Mesenchymal stem cell (in vitro differentiated cells and primary cell): ENCODE measurements around the gene VPREB3.

Experiments used
- DNase-seq: peaks from one replicate; pipeline ENCODE4 v3.0.0-alpha.2; 2013
- H2AFZ ChIP-seq: one replicate; pipeline ENCODE4 v1.6.1; 2013; ENCODE audit warnings: low read depth, mild to moderate bottlenecking, control low read depth, inconsistent platforms, low read length, moderate library complexity
- H2AK5ac ChIP-seq: 2 replicates; pipeline ENCODE4 v1.6.1; 2013; ENCODE audit warnings: low read length, moderate library complexity, mild to moderate bottlenecking, inconsistent platforms; ENCODE audit not compliant: severe bottlenecking
- H2BK120ac ChIP-seq: one replicate; pipeline ENCODE4 v1.6.1; 2013; ENCODE audit warnings: low read depth, mild to moderate bottlenecking, inconsistent platforms, low read length, moderate library complexity
- H2BK12ac ChIP-seq, 2 experiments: one replicate each; pipeline ENCODE4 v1.6.1; 2013; ENCODE audit warnings: inconsistent platforms in 2 of 2, low read length in 2 of 2, mild to moderate bottlenecking in 2 of 2, moderate library complexity in 2 of 2, control low read depth in 1 of 2
- H2BK15ac ChIP-seq: one replicate; pipeline ENCODE4 v1.6.1; 2013; ENCODE audit warnings: mild to moderate bottlenecking, low read depth, inconsistent platforms; ENCODE audit not compliant: poor library complexity, severe bottlenecking
- H2BK5ac ChIP-seq: 2 replicates; pipeline ENCODE4 v1.6.1; 2013; ENCODE audit warnings: low read depth, mild to moderate bottlenecking, low read length, control low read depth, inconsistent platforms; ENCODE audit not compliant: poor library complexity, severe bottlenecking
- H3K14ac ChIP-seq, 2 experiments: one replicate each; pipeline ENCODE4 v1.6.1; 2013; ENCODE audit warnings: inconsistent platforms in 2 of 2, low read length in 2 of 2, control low read depth in 1 of 2, mild to moderate bottlenecking in 1 of 2, moderate library complexity in 1 of 2
- H3K18ac ChIP-seq, 2 experiments: one replicate each; pipeline ENCODE4 v1.6.1; 2013; ENCODE audit warnings: inconsistent platforms in 2 of 2, low read length in 2 of 2, control low read depth in 1 of 2, low read depth in 1 of 2, mild to moderate bottlenecking in 1 of 2
- H3K23ac ChIP-seq, 2 experiments: one replicate each; pipeline ENCODE4 v1.6.1; 2013; ENCODE audit warnings: inconsistent platforms in 2 of 2, low read length in 2 of 2, mild to moderate bottlenecking in 2 of 2, moderate library complexity in 2 of 2, control low read depth in 1 of 2
- H3K27ac ChIP-seq: 2 replicates; pipeline ENCODE4 v1.5.1; 2013; ENCODE audit warnings: mild to moderate bottlenecking, moderate library complexity, low read length, control low read depth, inconsistent platforms; ENCODE audit not compliant: poor library complexity, severe bottlenecking
- H3K27me3 ChIP-seq, 2 experiments: 2 replicates each; pipeline versions ENCODE4 v1.6.1 to v1.7.0; 2013; ENCODE audit warnings: low read length in 2 of 2, mild to moderate bottlenecking in 2 of 2, moderate library complexity in 2 of 2, control low read depth in 1 of 2, inconsistent platforms in 1 of 2; ENCODE audit not compliant: control insufficient read depth in 1 of 2, insufficient read depth in 1 of 2
- H3K36me3 ChIP-seq, 2 experiments: 2 replicates each; pipeline versions ENCODE4 v1.6.1 to v1.7.0; 2013; ENCODE audit warnings: low read length in 2 of 2, control low read depth in 1 of 2, inconsistent platforms in 1 of 2, low read depth in 1 of 2, mild to moderate bottlenecking in 1 of 2; ENCODE audit not compliant: insufficient read depth in 2 of 2, control insufficient read depth in 1 of 2
- H3K4ac ChIP-seq, 2 experiments: one replicate each; pipeline ENCODE4 v1.6.1; 2013; ENCODE audit warnings: inconsistent platforms in 2 of 2, low read length in 2 of 2, mild to moderate bottlenecking in 2 of 2, moderate library complexity in 2 of 2, control low read depth in 1 of 2, low read depth in 1 of 2
- H3K4me1 ChIP-seq: 2 replicates; pipeline ENCODE4 v1.6.1; 2013; ENCODE audit warnings: low read depth, low read length, control low read depth; ENCODE audit not compliant: control insufficient read depth, insufficient read depth
- H3K4me2 ChIP-seq: 2 replicates; pipeline ENCODE4 v1.6.1; 2013; ENCODE audit warnings: low read length, mild to moderate bottlenecking, inconsistent platforms; ENCODE audit not compliant: poor library complexity, severe bottlenecking
- H3K4me3 ChIP-seq, 2 experiments: 2 replicates each; pipeline versions ENCODE4 v1.5.1 to v1.7.0; 2013; ENCODE audit warnings: low read length in 2 of 2, mild to moderate bottlenecking in 2 of 2, control low read depth in 1 of 2, low read depth in 1 of 2; ENCODE audit not compliant: insufficient read depth in 1 of 2
- H3K79me1 ChIP-seq: replicated peaks from 2 replicates; pipeline ENCODE4 v1.6.1; 2013; ENCODE audit warnings: mild to moderate bottlenecking, control low read depth, low read length, inconsistent platforms; ENCODE audit not compliant: poor library complexity, severe bottlenecking
- H3K9ac ChIP-seq: 2 replicates; pipeline ENCODE4 v1.7.0; 2013; ENCODE audit warnings: mild to moderate bottlenecking, low read length, moderate library complexity
- H3K9me3 ChIP-seq: 2 replicates; pipeline ENCODE4 v1.7.0; 2013; ENCODE audit warnings: mild to moderate bottlenecking, low read length; ENCODE audit not compliant: control insufficient read depth
- H4K8ac ChIP-seq: one replicate; pipeline ENCODE4 v1.6.1; 2013; ENCODE audit warnings: inconsistent platforms, mild to moderate bottlenecking, low read length, moderate library complexity
- H4K91ac ChIP-seq: one replicate; pipeline ENCODE4 v1.6.1; 2013; ENCODE audit warnings: mild to moderate bottlenecking, low read length, inconsistent platforms
- WGBS: methylation state at CpG from one replicate; pipeline ENCODE4 v1.1.7; 2013; ENCODE audit warnings: mixed read lengths; 5-methylcytosine and 5-hydroxymethylcytosine counted together

Gene VPREB3

DNA sequence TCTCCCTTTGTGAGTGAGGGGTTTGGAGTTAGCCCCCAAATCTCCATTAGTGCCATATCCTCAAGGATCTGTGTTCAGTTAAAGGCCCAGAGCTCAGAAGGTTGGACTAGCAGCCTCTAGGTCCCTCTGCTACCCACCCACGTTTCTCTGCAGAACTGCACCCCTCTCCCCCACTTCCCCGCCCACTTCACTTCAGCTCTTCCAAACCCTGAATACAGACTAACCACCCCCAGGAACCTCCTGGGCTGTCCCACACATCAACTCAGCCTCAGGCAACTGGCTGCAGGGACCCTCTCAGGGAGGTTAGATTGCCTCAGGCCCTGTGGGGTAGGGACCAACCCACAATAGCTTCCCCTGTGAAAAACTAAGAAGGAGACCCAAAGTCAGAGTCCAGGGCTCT, 840 bp downstream of the VPREB3 start:
- Histone ChIP-seq H2BK120ac (no peak overlapping the region), H2BK15ac (no peak overlapping the region), H3K9me3 (no peaks in the 10 kb centered on the region), H3K27ac (no peak overlapping the region), H3K4ac (no peak overlapping the region), H3K4me2 (no peak overlapping the region), H2BK12ac (no peak overlapping the region), H3K23ac (no peak overlapping the region), H3K18ac (no peak overlapping the region), H3K14ac (no peak overlapping the region), H3K27me3 (peaks cover 0 to 5% of the 10 kb centered on the region in 2 experiments), H3K4me3 (no peak overlapping the region), H2AFZ (no peak overlapping the region), H4K8ac (no peak overlapping the region), H4K91ac (no peak overlapping the region), H3K79me1 (peaks cover 10% of the 10 kb centered on the region), H3K4me1 (peaks cover 8% of the 10 kb centered on the region), H3K36me3 (no peaks in the 10 kb centered on the region), H2AK5ac (no peak overlapping the region), H3K9ac (no peak overlapping the region), H2BK5ac (no peak overlapping the region)
- 81% methylated on average over 2 of the region's 2 CpGs for WGBS
- DNase-seq: no peak

- H3K4me2 ChIP-seq: no peak overlapping the region
- H4K8ac ChIP-seq: no peak overlapping the region
- no peak overlapping the region for H2BK120ac ChIP-seq
- H3K4ac ChIP-seq: no peak overlapping the region
- no peak for DNase-seq
- H4K91ac ChIP-seq: peak overlapping the region; percentile 18
- no peak overlapping the region for H2BK15ac ChIP-seq
- H3K79me1 ChIP-seq: peaks cover 11% of the 10 kb centered on the region
- no peak overlapping the region for H2AK5ac ChIP-seq
- no peak overlapping the region for H3K18ac ChIP-seq
- H3K23ac ChIP-seq: no peak overlapping the region
- no peak overlapping the region for H2BK5ac ChIP-seq
- no peak overlapping the region for H2AFZ ChIP-seq
- no peak overlapping the region for H3K9ac ChIP-seq
- peaks cover 0 to 5% of the 10 kb centered on the region in 2 experiments for H3K27me3 ChIP-seq
- H3K9me3 ChIP-seq: no peaks in the 10 kb centered on the region
- H3K4me3 ChIP-seq: no peak overlapping the region
- H3K14ac ChIP-seq: no peak overlapping the region
- 92% methylated on average over 16 of the region's 16 CpGs for WGBS
- H3K4me1 ChIP-seq: peaks cover 8% of the 10 kb centered on the region
- no peak overlapping the region for H2BK12ac ChIP-seq
- no peaks in the 10 kb centered on the region for H3K36me3 ChIP-seq
- no peak overlapping the region for H3K27ac ChIP-seq
Measured at GRCh38 chr22:23752750-23753149, 1.5 kb downstream of the VPREB3 start.

GRCh38 chr22:23752090-23752691, 2.0 kb downstream of the VPREB3 start:
- H3K4me3 ChIP-seq: peak overlapping the region in 1 of 2 experiments; percentile 93
- H2BK120ac ChIP-seq: no peak overlapping the region
- 95% methylated on average over 9 of the region's 9 CpGs for WGBS
- no peaks in the 10 kb centered on the region for H3K9me3 ChIP-seq
- H2AFZ ChIP-seq: no peak overlapping the region
- no peak for DNase-seq
- H4K91ac ChIP-seq: no peak overlapping the region
- H3K27me3 ChIP-seq: peaks cover 0 to 5% of the 10 kb centered on the region in 2 experiments
- no peak overlapping the region for H3K27ac ChIP-seq
- no peak overlapping the region for H3K14ac ChIP-seq
- H2BK15ac ChIP-seq: no peak overlapping the region
- no peak overlapping the region for H2AK5ac ChIP-seq
- no peak overlapping the region for H3K9ac ChIP-seq
- H3K4me2 ChIP-seq: no peak overlapping the region
- H3K79me1 ChIP-seq: peaks cover 11% of the 10 kb centered on the region
- H3K4ac ChIP-seq: no peak overlapping the region
- no peak overlapping the region for H4K8ac ChIP-seq
- no peak overlapping the region for H3K23ac ChIP-seq
- no peaks in the 10 kb centered on the region for H3K36me3 ChIP-seq
- H3K18ac ChIP-seq: no peak overlapping the region
- H2BK12ac ChIP-seq: no peak overlapping the region
- no peak overlapping the region for H2BK5ac ChIP-seq
- H3K4me1 ChIP-seq: peaks cover 8% of the 10 kb centered on the region

- H3K27ac ChIP-seq: peak overlapping the region; percentile 58
- H3K4ac ChIP-seq: peak overlapping the region; percentile 39 to 98
- H3K9me3 ChIP-seq: no peaks in the 10 kb centered on the region
- H3K79me1 ChIP-seq: peaks cover 17% of the 10 kb centered on the region
- 44% methylated on average over 20 of the region's 22 CpGs for WGBS
- peak overlapping the region; percentile 72 for H3K4me2 ChIP-seq
- H2BK15ac ChIP-seq: no peak overlapping the region
- H2BK5ac ChIP-seq: no peak overlapping the region
- peak overlapping the region in 1 of 2 experiments; percentile 87 for H2BK12ac ChIP-seq
- peak overlapping the region; percentile 89 to 93 for H3K4me3 ChIP-seq
- H3K23ac ChIP-seq: no peak overlapping the region
- peaks cover 8% of the 10 kb centered on the region for H3K4me1 ChIP-seq
- H3K9ac ChIP-seq: peak overlapping the region; percentile 91
- H2AK5ac ChIP-seq: no peak overlapping the region
- H2BK120ac ChIP-seq: peak overlapping the region; percentile 56
- H3K14ac ChIP-seq: peak overlapping the region in 1 of 2 experiments; percentile 88
- no peaks in the 10 kb centered on the region for H3K36me3 ChIP-seq
- peak overlapping the region; percentile 95 for H4K8ac ChIP-seq
- H4K91ac ChIP-seq: peak overlapping the region; percentile 60
- H3K18ac ChIP-seq: peak overlapping the region; percentile 65 to 97
- no peaks in the 10 kb centered on the region for H3K27me3 ChIP-seq
- peak overlapping the region; percentile 98 for H2AFZ ChIP-seq
- DNase-seq: no peak
Measured at GRCh38 chr22:23751441-23751996, 2.7 kb downstream of the VPREB3 start.
